Endometrium (tissue), 2 donors: Measurements from ENCODE around the gene SORCS2.

ENCODE experiments used
- FAIRE-seq: peaks from 2 replicates; lab custom pipeline; 2012; peaks lifted over from hg19 to GRCh38; lab: Jason Lieb, UNC
- donor health status: control.
- donor health status: control.

SORCS2 gene

GRCh38 chr4:7356667-7357310 lies 164.5 kb downstream of the SORCS2 start:
- no peak for FAIRE-seq

GRCh38 chr4:7357323-7357722 lies 165.0 kb downstream of the SORCS2 start:
- no peak for FAIRE-seq

DNA sequence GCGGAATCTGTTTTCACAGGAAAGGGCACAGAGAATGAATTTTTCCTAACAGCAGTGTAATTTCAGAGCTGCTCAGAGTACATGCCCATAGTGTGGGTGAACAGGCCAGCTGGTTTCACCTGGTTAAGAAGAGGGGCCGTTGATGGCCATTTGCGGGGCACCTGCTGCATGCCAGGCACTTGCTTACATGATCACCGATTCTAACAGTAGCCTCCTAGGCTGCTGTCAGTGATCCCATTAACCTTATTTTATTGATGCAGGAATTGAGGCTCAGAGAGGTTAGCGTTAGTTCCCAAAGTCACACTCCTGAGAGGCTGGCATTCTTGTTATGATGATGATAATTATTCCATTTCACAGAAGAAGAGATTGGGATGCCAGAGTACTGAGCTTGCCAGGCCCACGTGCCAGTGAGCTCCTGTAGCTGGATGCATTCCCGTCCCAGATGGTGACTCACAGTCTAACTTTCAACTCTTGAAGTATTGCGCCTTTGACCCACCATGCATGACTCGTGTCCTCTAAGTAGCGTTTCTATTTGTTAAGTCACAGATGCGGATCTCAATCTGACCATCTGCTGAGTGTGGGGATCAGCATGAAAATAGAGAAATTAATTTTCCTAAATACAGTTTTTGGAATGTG lies 165.9 kb downstream of the SORCS2 start:
- FAIRE-seq, result no peak

- no peak for FAIRE-seq
Measured at GRCh38 chr4:7359400-7360062, 167.2 kb downstream of the SORCS2 start.

GRCh38 chr4:7360806-7361205 lies 168.5 kb downstream of the SORCS2 start:
- no peak for FAIRE-seq

- no peak for FAIRE-seq
Measured at GRCh38 chr4:7361280-7361895, 169.1 kb downstream of the SORCS2 start.

DNA sequence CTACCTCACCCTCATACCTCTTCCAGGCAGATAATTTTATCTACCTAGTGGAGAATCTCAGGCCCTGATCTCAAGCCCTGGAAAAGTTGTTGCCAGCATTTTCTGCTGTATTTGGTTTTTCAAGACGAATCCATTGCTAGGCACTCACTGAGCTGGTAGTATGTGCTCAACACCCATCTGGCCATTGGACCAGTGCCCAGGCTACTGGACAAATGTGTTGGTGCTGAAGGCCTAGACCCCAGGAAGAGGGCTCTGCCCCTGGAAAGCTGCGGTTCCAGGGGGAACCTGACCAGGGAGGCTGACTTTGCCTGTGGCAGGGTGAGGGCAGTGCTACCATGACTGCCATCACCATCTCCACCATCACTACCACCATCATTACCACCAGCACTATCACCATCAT lies 170.0 kb downstream of the SORCS2 start:
- FAIRE-seq, result no peak

DNA sequence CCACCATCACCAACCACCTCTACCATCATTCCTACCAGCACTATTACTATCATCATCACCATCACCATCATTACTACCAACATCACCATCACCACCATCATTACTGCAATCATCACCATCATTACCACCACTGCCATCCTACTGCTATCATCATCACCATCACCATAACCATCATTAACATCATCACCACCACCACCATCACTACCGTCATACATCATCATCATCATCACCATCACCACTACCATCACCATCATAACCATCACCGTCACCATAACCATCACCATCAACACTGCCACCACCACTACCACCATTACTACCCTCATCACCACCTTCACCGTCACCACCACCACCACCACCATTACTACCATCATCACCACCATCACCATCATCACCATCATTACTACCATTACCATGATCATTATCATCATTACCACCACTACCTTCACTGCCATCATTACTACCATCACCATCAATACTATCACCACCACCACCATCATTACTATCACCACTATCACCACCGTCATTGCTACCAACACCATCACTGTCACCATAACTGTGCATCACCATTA lies 170.6 kb downstream of the SORCS2 start:
- FAIRE-seq, result no peak

GRCh38 chr4:7364979-7365378 lies 172.6 kb downstream of the SORCS2 start:
- no peak for FAIRE-seq

DNA sequence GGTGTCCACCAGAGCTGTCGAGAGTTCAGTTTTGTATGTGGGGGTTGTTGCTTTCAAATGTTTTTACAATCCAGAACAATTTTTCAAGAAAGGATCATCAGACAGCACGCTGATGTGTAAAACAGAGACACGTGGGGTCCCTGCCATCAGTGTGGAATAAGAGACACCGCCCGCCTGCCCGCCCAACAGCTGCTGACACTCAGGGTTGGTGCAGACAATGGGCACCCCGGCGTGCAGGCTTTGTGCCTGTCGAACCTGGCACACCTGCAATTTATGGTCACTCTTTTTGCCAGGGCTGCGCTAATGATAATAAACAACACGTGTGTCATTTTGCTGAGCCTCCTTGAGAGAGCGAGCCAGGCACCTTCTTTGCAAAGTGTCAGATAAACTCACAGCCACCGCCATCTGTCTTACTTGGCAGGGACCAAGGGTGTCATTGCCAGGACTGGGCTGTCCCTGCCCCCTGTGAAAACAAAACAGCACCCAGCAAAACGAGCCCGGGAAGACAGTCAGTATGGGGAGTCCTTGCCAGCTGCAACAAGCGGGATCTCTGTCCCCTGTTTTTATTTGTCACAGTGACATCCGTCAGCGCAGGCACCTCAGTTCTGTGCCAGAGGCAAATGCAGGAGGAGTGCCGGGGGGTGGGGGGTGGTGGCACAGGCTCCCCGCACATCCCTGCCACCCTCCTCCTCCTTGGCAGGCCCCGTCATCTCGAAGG lies 173.3 kb downstream of the SORCS2 start:
- no peak for FAIRE-seq

- no peak for FAIRE-seq
Measured at GRCh38 chr4:7366180-7366945, 174.0 kb downstream of the SORCS2 start.

DNA sequence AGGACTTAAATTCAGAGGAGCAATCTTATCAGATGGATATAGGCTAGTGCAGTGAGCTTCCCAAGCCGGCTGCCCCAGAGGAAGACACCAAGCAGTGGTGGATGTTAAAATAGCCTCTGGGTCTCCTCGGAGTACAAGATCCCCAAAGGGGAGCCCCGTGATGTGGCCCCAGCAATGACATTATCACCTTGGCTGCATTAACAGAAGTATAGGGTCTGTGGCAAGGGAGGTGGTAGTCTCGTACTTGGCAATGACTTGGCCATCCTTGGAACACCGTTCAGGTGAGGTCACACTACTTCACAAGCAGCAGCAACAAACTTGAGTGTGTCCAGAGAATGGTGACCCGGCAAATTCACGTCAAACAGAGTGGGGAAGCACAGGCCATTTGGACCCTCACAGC lies 174.6 kb downstream of the SORCS2 start:
- FAIRE-seq, result no peak

GRCh38 chr4:7367406-7367805 lies 175.1 kb downstream of the SORCS2 start:
- FAIRE-seq, result no peak

DNA sequence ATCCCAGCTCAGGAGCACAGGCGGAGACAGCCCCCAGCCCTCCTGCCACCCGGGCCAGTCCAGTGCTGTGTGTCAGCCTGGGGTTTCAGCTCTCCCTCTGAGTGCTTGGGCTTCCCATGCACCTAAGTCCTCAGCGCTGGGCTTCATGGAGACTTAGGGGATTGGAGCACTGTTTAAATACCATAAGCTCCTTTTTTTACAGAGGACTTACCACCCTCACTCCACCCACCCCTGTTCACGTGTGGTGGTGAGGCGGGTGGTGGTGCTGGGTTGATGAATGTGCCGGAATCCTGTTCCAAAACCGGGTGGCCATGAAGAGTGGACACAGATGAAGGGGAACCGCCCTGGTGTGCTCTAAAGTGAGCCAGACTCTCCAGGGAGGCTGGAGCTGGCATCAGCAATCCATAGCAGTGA lies 175.5 kb downstream of the SORCS2 start:
- FAIRE-seq, result no peak

GRCh38 chr4:7368296-7368695 lies 176.0 kb downstream of the SORCS2 start:
- FAIRE-seq, result no peak

- no peak for FAIRE-seq
Measured at GRCh38 chr4:7369511-7369910, 177.2 kb downstream of the SORCS2 start.

DNA sequence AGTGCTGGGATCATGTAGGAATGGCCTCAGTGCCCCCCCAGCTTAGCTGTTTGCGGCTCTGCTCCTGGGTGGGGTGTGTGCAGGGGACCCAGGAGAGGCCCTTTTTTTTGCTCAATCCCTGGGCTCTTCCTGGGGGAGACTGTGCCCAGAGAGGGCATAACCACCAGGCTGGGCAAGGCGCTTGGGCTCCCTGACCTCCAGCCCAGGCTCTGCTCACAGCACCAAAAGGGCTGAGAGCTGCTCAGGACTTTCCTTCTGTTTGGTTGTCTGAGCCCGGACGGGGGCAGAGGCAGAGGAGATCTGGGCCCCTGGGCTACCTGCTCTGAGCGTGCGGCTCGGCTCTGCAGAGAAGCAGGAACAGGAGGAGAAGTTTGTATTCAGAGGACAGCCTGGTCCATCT lies 177.7 kb downstream of the SORCS2 start:
- no peak for FAIRE-seq

DNA sequence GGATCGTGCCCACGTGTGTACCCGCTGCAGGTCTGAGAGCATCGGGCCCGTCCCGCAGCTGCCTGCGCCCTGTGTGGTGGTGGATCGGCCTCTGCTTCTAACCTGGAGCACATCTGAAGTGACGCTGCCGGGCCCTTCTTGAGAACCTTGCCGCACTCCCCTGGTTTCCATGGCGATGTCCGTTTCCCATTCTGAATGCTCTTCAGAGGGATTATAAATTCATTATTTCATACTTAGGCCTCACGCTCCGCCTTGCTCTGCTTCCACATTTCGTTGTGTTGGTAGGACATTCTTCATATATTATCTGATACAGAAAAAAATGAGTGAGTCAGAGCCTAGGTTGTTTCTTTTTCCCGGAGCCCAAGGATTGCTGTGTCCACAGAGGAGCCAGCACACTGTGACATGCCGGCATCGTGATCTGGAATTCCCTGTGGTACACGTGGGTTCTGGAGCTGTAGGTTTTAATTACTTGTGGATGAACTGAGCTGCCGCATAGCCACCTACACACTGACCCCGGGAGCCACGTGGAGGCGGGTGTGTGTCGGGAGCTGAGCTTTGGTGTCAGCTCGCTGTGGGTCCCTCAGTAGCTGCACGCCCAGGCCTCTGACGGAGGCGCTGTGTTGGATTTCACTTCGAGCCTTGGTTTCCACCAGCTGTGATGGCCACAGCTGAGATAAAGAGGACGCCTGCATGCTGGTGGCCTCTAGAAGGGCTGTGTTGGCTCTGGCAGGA lies 179.0 kb downstream of the SORCS2 start:
- FAIRE-seq, result no peak

DNA sequence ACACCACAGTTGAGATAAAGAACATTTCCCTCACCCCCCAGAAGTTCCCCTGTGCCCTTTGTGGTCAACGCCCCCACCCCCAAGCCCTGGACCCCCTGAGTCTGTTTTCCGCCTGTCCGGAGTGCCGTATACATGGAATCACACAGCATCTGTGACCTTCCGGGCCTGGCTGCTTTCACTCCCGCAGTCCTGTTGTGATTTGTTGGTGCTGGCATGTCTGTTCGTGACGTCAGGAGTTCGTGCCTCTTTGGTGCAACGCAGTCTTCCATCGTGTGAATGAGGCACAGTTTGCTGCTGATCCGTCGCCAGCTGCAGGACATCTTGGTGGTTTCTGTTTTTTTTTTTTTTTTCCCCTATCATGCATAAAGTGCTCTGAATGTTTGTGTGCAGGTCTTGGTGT lies 180.3 kb downstream of the SORCS2 start:
- FAIRE-seq, result no peak

GRCh38 chr4:7374571-7374970 lies 182.2 kb downstream of the SORCS2 start:
- FAIRE-seq, result no peak

- no peak for FAIRE-seq
Measured at GRCh38 chr4:7375427-7375826, 183.1 kb downstream of the SORCS2 start.
